Esophagus muscularis mucosa (tissue), 3 donors: ENCODE data around the gene RTN4.

ENCODE experiments used
- CTCF ChIP-seq, 3 experiments: fragments of 200-600 bp in 2 of 3; fragments of 450-650 bp in 1 of 3; sonication (generic) in 2 of 3; IDR thresholded peaks; one replicate each; pipeline ENCODE4 v1.5.1; 2017 to 2019; ENCODE audit warnings: antibody characterized with exemption in 3 of 3, mild to moderate bottlenecking in 2 of 3, moderate library complexity in 1 of 3
- POLR2A ChIP-seq: fragments of 450-650 bp; IDR thresholded peaks from one replicate; pipeline ENCODE4 v1.6.1; 2017; ENCODE audit warnings: antibody characterized with exemption, moderate library complexity, mild to moderate bottlenecking, low read depth
- POLR2AphosphoS5 ChIP-seq, 2 donors: sonication (generic); formaldehyde crosslinking; IDR thresholded peaks; one replicate each; pipeline ENCODE4 v1.6.1; 2017; ENCODE audit warnings: antibody characterized with exemption in 2 of 2

GRCh38 chr2:54940723-54941122, 109.5 kb downstream of the RTN4 start:
- no peak for TF ChIP-seq POLR2A
- no peak for TF ChIP-seq CTCF (IDR thresholded peaks at IDR 0.05)
- TF ChIP-seq POLR2AphosphoS5 (IDR thresholded peaks at IDR 0.05) = no peak
